Smooth muscle cell (in vitro differentiated cells): ENCODE data around the gene TNFRSF11A. TPM values are rescaled to one million over a fixed set of nuclear protein-coding genes. Genes with fewer than 3 reads are reported as not detected.

Experiments
- DNase-seq: peaks from one replicate; lab custom pipeline; 2025; ENCODE audit not compliant: unreplicated experiment; lab: John Stamatoyannopoulos, UW
- H2AFZ ChIP-seq: fragments of 200-600 bp; sonication (generic); 2 replicates; pipeline ENCODE4 v1.6.0; 2016; ENCODE audit warnings: antibody characterized with exemption, low read depth, mild to moderate bottlenecking
- H3F3A ChIP-seq: fragments of 200-600 bp; sonication (generic); 2 replicates; pipeline ENCODE4 v1.6.0; 2017; ENCODE audit warnings: antibody characterized with exemption, low read depth
- H3K27ac ChIP-seq: fragments of 200-600 bp; sonication (generic); 2 replicates; pipeline ENCODE4 v1.5.1; 2016; ENCODE audit warnings: low read depth, mild to moderate bottlenecking
- H3K27me3 ChIP-seq: fragments of 200-600 bp; sonication (generic); 2 replicates; pipeline ENCODE4 v1.6.1; 2016; ENCODE audit warnings: low read depth, mild to moderate bottlenecking
- H3K36me3 ChIP-seq: fragments of 200-600 bp; sonication (generic); 2 replicates; pipeline ENCODE4 v1.5.1; 2016; ENCODE audit warnings: low read depth
- H3K4me1 ChIP-seq: fragments of 200-600 bp; sonication (generic); 2 replicates; pipeline ENCODE4 v1.5.1; 2016; ENCODE audit warnings: low read depth
- H3K4me2 ChIP-seq: fragments of 200-600 bp; sonication (generic); 2 replicates; pipeline ENCODE4 v1.6.0; 2016; ENCODE audit warnings: mild to moderate bottlenecking
- H3K4me3 ChIP-seq: fragments of 200-600 bp; sonication (generic); 2 replicates; pipeline ENCODE4 v1.5.1; 2016; ENCODE audit warnings: mild to moderate bottlenecking
- H3K79me2 ChIP-seq: fragments of 200-600 bp; sonication (generic); 2 replicates; pipeline ENCODE4 v1.6.0; 2016; ENCODE audit warnings: low read depth, mild to moderate bottlenecking
- H3K9ac ChIP-seq: fragments of 200-600 bp; sonication (generic); 2 replicates; pipeline ENCODE4 v1.6.0; 2016; ENCODE audit warnings: low read depth
- H3K9me3 ChIP-seq: fragments of 200-600 bp; sonication (generic); replicated peaks from 2 replicates; pipeline ENCODE4 v1.5.1; 2016; ENCODE audit warnings: low read depth
- H4K20me1 ChIP-seq: fragments of 200-600 bp; sonication (generic); 2 replicates; pipeline ENCODE4 v1.6.0; 2016; ENCODE audit warnings: low read depth
- CTCF ChIP-seq: fragments of 200-600 bp; sonication (generic); IDR thresholded peaks from 2 replicates; pipeline ENCODE4 v1.5.1; 2017; ENCODE audit warnings: borderline replicate concordance, mild to moderate bottlenecking, antibody characterized with exemption; ENCODE audit not compliant: insufficient read depth, poor library complexity, severe bottlenecking
- WGBS: methylation state at CpG from one replicate; pipeline ENCODE4 v1.1.7; 2016; ENCODE audit warnings: low lambda C conversion rate; 5-methylcytosine and 5-hydroxymethylcytosine counted together
- polyA plus RNA-seq: library from polyadenylated mRNA; unstranded; fragments of >200 nt; fragmentation: Nextera tagmentation; extraction: Ambion mirVana; gene quantifications from 2 replicates; pipeline ENCODE4 v1.2.1, GENCODE V29; 2016
- total RNA-seq: library from RNA; depleted of rRNA; stranded (reverse); fragments of >200 nt; gene quantifications from 2 replicates; pipeline ENCODE4 v1.2.3, GENCODE V29; 2014

The TNFRSF11A gene
- total and polyA plus RNA-seq, 2 experiments from 2014 or later, result under 0.01 TPM; not detected in 1

GRCh38 chr18:62437235-62438017 lies 112.3 kb downstream of the TNFRSF11A start:
- H3K9ac ChIP-seq, result no peak overlapping the region
- no peaks in the 10 kb centered on the region for H3K9me3 ChIP-seq
- peaks cover 7% of the 10 kb centered on the region for H3K27me3 ChIP-seq
- H2AFZ ChIP-seq, result no peak overlapping the region
- 56% methylated on average over 11 of the region's 11 CpGs for WGBS
- H3K4me2 ChIP-seq, result no peak overlapping the region
- H3K27ac ChIP-seq, result no peak overlapping the region
- no peaks in the 10 kb centered on the region for H4K20me1 ChIP-seq
- H3F3A ChIP-seq, result no peaks in the 10 kb centered on the region
- TF ChIP-seq CTCF, result no peak
- H3K36me3 ChIP-seq, result no peaks in the 10 kb centered on the region
- no peaks in the 10 kb centered on the region for H3K79me2 ChIP-seq
- H3K4me3 ChIP-seq, result no peak overlapping the region
- H3K4me1 ChIP-seq, result no peaks in the 10 kb centered on the region
- DNase-seq, result no peak

GRCh38 chr18:62438018-62438329 lies 112.9 kb downstream of the TNFRSF11A start:
- no peak overlapping the region for H3K9ac ChIP-seq
- H3K27me3 ChIP-seq, result peaks cover 7% of the 10 kb centered on the region
- H3K79me2 ChIP-seq, result no peaks in the 10 kb centered on the region
- DNase-seq, result no peak
- no peaks in the 10 kb centered on the region for H3F3A ChIP-seq
- no peaks in the 10 kb centered on the region for H3K9me3 ChIP-seq
- H4K20me1 ChIP-seq, result no peaks in the 10 kb centered on the region
- no peak overlapping the region for H3K4me2 ChIP-seq
- H3K4me3 ChIP-seq, result no peak overlapping the region
- no peak overlapping the region for H2AFZ ChIP-seq
- TF ChIP-seq CTCF, result no peak
- WGBS, result 83% methylated on average over 10 of the region's 10 CpGs
- no peak overlapping the region for H3K27ac ChIP-seq
- H3K36me3 ChIP-seq, result no peaks in the 10 kb centered on the region
- H3K4me1 ChIP-seq, result no peaks in the 10 kb centered on the region

GRCh38 chr18:62438402-62438801 lies 113.3 kb downstream of the TNFRSF11A start:
- Histone ChIP-seq H3K4me3 (no peak overlapping the region), H3K79me2 (no peaks in the 10 kb centered on the region), H3K9ac (no peak overlapping the region), H3K27ac (no peak overlapping the region), H4K20me1 (no peaks in the 10 kb centered on the region), H3K4me2 (no peak overlapping the region), H3K36me3 (no peaks in the 10 kb centered on the region), H3K27me3 (peaks cover 7% of the 10 kb centered on the region), H2AFZ (no peak overlapping the region), H3F3A (no peaks in the 10 kb centered on the region), H3K4me1 (no peaks in the 10 kb centered on the region), H3K9me3 (no peaks in the 10 kb centered on the region)
- WGBS, result 96% methylated on average over 12 of the region's 12 CpGs
- no peak for DNase-seq
- TF ChIP-seq CTCF, result no peak

GRCh38 chr18:62438866-62439265 lies 113.8 kb downstream of the TNFRSF11A start:
- Histone ChIP-seq H3K27ac (no peak overlapping the region), H3K27me3 (peaks cover 7% of the 10 kb centered on the region), H4K20me1 (no peaks in the 10 kb centered on the region), H3K4me1 (no peaks in the 10 kb centered on the region), H3K79me2 (no peaks in the 10 kb centered on the region), H3K9ac (no peak overlapping the region), H2AFZ (no peak overlapping the region), H3K36me3 (no peaks in the 10 kb centered on the region), H3F3A (no peaks in the 10 kb centered on the region), H3K4me2 (no peak overlapping the region), H3K4me3 (no peak overlapping the region), H3K9me3 (no peaks in the 10 kb centered on the region)
- TF ChIP-seq CTCF, result no peak
- WGBS, result 95% methylated on average over 8 of the region's 8 CpGs
- no peak for DNase-seq
